Type B pancreatic cell (in vitro differentiated cells): ENCODE results near the gene UBE3C. TPM values are rescaled to one million over a fixed set of nuclear protein-coding genes. Genes with fewer than 3 reads are reported as not detected.
"Not testable (repeated sequence)": the region's sequence is repeated elsewhere in the genome, so short reads cannot be mapped to it uniquely, and the experiment has no call there.

Experiments used
- DNase-seq: peaks from one replicate; pipeline ENCODE4 v3.0.0; 2021; ENCODE audit warnings: mixed read lengths; ENCODE audit not compliant: unreplicated experiment; ENCODE audit errors: extremely low spot score
- H3K27ac Mint-ChIP-seq: 2 replicates; pipeline ENCODE4 v1.8.0; 2021; ENCODE audit warnings: mild to moderate bottlenecking, mixed read lengths
- H3K27me3 Mint-ChIP-seq: 2 replicates; pipeline ENCODE4 v1.8.0; 2021; ENCODE audit warnings: mixed read lengths
- H3K36me3 Mint-ChIP-seq: 2 replicates; pipeline ENCODE4 v1.8.0; 2021; ENCODE audit warnings: mixed read lengths
- H3K4me1 Mint-ChIP-seq: one replicate; pipeline ENCODE4 v1.8.0; 2021; ENCODE audit warnings: mixed read lengths; ENCODE audit not compliant: unreplicated experiment
- H3K4me3 Mint-ChIP-seq: 2 replicates; pipeline ENCODE4 v1.8.0; 2021; ENCODE audit warnings: mild to moderate bottlenecking, mixed read lengths
- H3K9me3 Mint-ChIP-seq: 2 replicates; pipeline ENCODE4 v1.8.0; 2021; ENCODE audit warnings: mixed read lengths
- CTCF ChIP-seq: fragments of 200-600 bp; sonication (generic); conservative IDR thresholded peaks from 2 replicates; pipeline ENCODE4 v1.5.0; 2021; ENCODE audit warnings: antibody characterized with exemption, mild to moderate bottlenecking
- total RNA-seq: library from RNA; stranded (reverse); gene quantifications from 2 replicates; pipeline ENCODE4 v1.2.1, GENCODE V29; 2021; ENCODE audit warnings: low replicate concordance

Gene UBE3C
- total RNA-seq, 1 donor from 2014 or later: 51.6 TPM

- DNase-seq: no peak
- Mint-ChIP-seq H3K4me1 (peaks cover 49% of the 10 kb centered on the region), H3K27me3 (no peaks in the 10 kb centered on the region), H3K36me3 (peaks cover 11% of the 10 kb centered on the region), H3K4me3 (no peak overlapping the region), H3K27ac (peak overlapping the region; percentile 78), H3K9me3 (no peaks in the 10 kb centered on the region)
- TF ChIP-seq CTCF: no peak
Measured at GRCh38 chr7:157151626-157152339, 13.1 kb downstream of the UBE3C start.

DNA sequence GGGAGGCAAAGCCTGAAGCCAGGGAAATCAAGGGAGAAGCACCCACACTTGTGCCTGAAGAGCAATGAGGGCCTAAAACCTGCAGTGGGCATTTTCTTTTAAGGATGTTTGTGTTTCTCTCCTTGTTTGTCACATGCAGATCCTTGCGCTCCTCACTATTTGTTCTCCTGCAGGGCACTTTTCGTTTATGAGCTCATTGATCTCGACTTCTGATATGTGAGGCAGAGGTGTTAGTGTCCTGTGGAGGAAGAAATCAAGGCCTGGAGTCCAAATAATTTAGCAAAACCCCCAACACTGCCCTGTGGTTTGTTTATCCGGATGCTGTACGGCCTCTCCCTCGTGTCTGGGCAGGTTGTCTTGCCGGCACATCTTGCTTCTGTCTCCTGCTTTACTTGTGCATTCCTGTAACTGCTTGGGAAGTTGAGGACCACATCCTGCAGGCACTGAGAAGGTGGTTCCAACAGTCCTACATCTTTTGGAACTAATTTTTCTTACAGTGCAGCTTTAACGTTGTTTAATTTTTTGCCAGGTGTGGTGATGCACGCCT lies 13.7 kb downstream of the UBE3C start:
- H3K36me3 Mint-ChIP-seq: peaks cover 9% of the 10 kb centered on the region
- no peak overlapping the region for H3K4me3 Mint-ChIP-seq
- TF ChIP-seq CTCF: no peak
- DNase-seq: no peak
- no peaks in the 10 kb centered on the region for H3K9me3 Mint-ChIP-seq
- peak overlapping the region; percentile 78 for H3K27ac Mint-ChIP-seq
- H3K27me3 Mint-ChIP-seq: no peaks in the 10 kb centered on the region
- H3K4me1 Mint-ChIP-seq: peaks cover 49% of the 10 kb centered on the region

DNA sequence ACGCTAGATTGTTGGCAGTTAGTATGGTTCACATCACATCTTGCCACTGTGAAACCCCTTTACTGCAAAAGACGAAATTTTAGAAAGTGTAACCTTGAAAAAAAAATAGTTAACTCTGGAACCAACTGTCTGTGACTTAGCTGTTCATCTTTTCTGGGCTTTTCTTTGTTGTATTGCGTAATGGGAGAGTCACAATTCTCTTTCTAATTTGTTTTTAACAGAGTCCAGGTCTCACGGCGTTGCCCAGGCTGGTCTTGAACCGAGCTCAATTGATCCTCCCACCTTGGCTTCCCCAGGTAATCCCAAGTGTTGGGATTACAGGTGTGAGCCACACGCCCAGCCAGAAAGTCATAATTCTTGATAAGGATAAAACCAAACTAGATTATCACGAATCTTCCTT lies 14.5 kb downstream of the UBE3C start:
- no peaks in the 10 kb centered on the region for H3K9me3 Mint-ChIP-seq
- no peaks in the 10 kb centered on the region for H3K27me3 Mint-ChIP-seq
- no peak overlapping the region for H3K4me3 Mint-ChIP-seq
- no peak for DNase-seq
- H3K4me1 Mint-ChIP-seq: peaks cover 52% of the 10 kb centered on the region
- H3K27ac Mint-ChIP-seq: no peak overlapping the region
- no peak for TF ChIP-seq CTCF
- H3K36me3 Mint-ChIP-seq: peaks cover 4% of the 10 kb centered on the region

DNA sequence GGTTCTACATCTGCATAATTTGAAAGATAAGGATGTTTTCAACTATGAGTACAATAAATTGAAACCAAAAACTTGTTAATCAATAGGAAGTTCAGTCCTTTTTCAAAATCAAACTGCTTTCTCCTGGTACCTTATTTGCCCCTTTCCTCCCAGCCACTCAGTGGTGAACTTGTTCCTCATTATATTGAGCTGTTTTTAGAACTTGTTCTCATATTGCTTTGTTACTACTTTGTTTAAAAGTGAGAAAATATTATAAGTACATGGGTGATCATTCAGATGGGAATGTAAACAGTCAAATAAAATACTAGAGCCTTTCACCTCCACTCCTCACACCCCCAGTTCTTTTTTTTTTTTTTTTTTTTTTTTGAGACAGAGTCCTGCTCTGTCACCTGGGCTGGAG lies 17.2 kb downstream of the UBE3C start:
- Mint-ChIP-seq H3K4me1 (peaks cover 48% of the 10 kb centered on the region), H3K27me3 (no peaks in the 10 kb centered on the region), H3K9me3 (no peaks in the 10 kb centered on the region), H3K27ac (peak overlapping the region; percentile 21), H3K4me3 (no peak overlapping the region), H3K36me3 (peaks cover 10% of the 10 kb centered on the region)
- TF ChIP-seq CTCF: no peak
- DNase-seq: no peak

GRCh38 chr7:157158400-157158799 lies 19.7 kb downstream of the UBE3C start:
- Mint-ChIP-seq H3K4me1 (peaks cover 29% of the 10 kb centered on the region), H3K4me3 (no peak overlapping the region), H3K27ac (no peak overlapping the region), H3K9me3 (no peaks in the 10 kb centered on the region), H3K27me3 (no peaks in the 10 kb centered on the region), H3K36me3 (peaks cover 10% of the 10 kb centered on the region)
- no peak for DNase-seq
- TF ChIP-seq CTCF: no peak

GRCh38 chr7:157159537-157159936 lies 20.8 kb downstream of the UBE3C start:
- Mint-ChIP-seq H3K36me3 (peaks cover 16% of the 10 kb centered on the region), H3K4me1 (peaks cover 21% of the 10 kb centered on the region)
- H3K27me3 Mint-ChIP-seq, H3K9me3 Mint-ChIP-seq, H3K27ac Mint-ChIP-seq, H3K4me3 Mint-ChIP-seq, DNase-seq: not testable (repeated sequence)
